GM13976 (cell line): ENCODE measurements around the gene POLR3A.
A peak's percentile ranks its signal among the peaks of the same experiment; 100 is the strongest.

Experiments
- DNase-seq: peaks from one replicate; pipeline ENCODE4 v3.0.0; 2012; ENCODE audit warnings: low spot score
- CTCF ChIP-seq: IDR thresholded peaks from 2 replicates; pipeline ENCODE4 v1.5.1; 2012; ENCODE audit warnings: borderline replicate concordance, mild to moderate bottlenecking; ENCODE audit not compliant: insufficient read depth; ENCODE audit errors: extremely low read depth, missing control alignments, control extremely low read depth
- in situ Hi-C: fragments of 300-500 bp; cut with MboI; formaldehyde crosslinking; loops from one replicate; pipeline ENCODE4 v1.12.0; 2022; ENCODE audit warnings: low sequenced_read_pairs, mixed read lengths, inconsistent platforms; ENCODE audit not compliant: unreplicated experiment

POLR3A gene

GRCh38 chr10:78059906-78060702 is 30.8 kb upstream of the POLR3A start:
- TF ChIP-seq CTCF: no peak
- no peak for DNase-seq
- in situ Hi-C loops: no loop called here

- DNase-seq: no peak
- no peak for TF ChIP-seq CTCF
- in situ Hi-C loops: no loop called here
Observed at GRCh38 chr10:78058562-78058961, 29.2 kb upstream of the POLR3A start.

GRCh38 chr10:78053211-78053868 is 24.0 kb upstream of the POLR3A start:
- in situ Hi-C loops: no loop called here
- no peak for TF ChIP-seq CTCF

GRCh38 chr10:78049851-78050250 is 20.5 kb upstream of the POLR3A start:
- TF ChIP-seq CTCF: no peak
- in situ Hi-C loops: loop anchor here (10.0 kb wide), 1 partner anchor 1145 kb away; no protein-coding TSS in a partner anchor
- DNase-seq: no peak

More at GRCh38 chr10:78053211-78053868, 24.0 kb upstream of the POLR3A start:
- no peak for DNase-seq

- in situ Hi-C loops: loop anchor here (10.0 kb wide), 1 partner anchor 1147 kb away; no protein-coding TSS in a partner anchor
- DNase-seq: peak; percentile 70
- peak; percentile 76 for TF ChIP-seq CTCF
Observed at GRCh38 chr10:78047314-78047891, 18.1 kb upstream of the POLR3A start.

GRCh38 chr10:78046711-78047269 is 17.5 kb upstream of the POLR3A start:
- in situ Hi-C loops: loop anchor here (10.0 kb wide), 1 partner anchor 1148 kb away; no protein-coding TSS in a partner anchor
- TF ChIP-seq CTCF: no peak
- no peak for DNase-seq
